GM18867 (cell line): ENCODE data around the gene CNTN4.
"Not testable (repeated sequence)": the region's sequence is repeated elsewhere in the genome, so short reads cannot be mapped to it uniquely, and the experiment has no call there.

ENCODE experiments used
- ATAC-seq: cut with Tn5 transposase; IDR thresholded peaks from one replicate; pipeline ENCODE4 v1.9.1; 2021; ENCODE audit warnings: mild to moderate bottlenecking, moderate library complexity; ENCODE audit not compliant: unreplicated experiment

The CNTN4 gene

DNA sequence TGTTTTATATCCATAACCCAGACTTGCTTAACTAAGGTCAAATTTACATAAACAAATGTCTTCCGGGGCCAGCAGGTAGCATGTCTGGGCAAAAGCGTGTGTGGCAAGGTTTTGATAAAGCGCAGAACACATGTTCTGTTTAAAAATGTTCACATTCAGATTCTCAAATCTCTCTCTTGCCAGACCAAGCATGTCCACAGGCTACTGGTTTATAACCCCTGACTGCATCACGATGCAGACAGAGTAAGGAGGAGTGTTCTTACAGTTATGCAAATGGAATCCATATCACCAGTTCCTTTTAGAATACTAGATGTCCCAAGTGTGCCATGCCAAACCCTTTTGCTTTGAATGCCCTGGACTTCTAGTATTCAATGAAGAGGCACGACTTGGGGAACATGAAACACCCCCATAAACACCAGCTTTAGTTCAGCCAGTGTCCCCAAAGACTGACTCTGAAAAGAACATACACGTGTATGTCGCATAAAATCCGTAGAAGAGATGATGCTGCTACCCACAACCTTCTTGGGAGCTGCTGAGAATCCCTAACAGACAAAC, 412.0 kb downstream of the CNTN4 start:
- no peak for ATAC-seq

DNA sequence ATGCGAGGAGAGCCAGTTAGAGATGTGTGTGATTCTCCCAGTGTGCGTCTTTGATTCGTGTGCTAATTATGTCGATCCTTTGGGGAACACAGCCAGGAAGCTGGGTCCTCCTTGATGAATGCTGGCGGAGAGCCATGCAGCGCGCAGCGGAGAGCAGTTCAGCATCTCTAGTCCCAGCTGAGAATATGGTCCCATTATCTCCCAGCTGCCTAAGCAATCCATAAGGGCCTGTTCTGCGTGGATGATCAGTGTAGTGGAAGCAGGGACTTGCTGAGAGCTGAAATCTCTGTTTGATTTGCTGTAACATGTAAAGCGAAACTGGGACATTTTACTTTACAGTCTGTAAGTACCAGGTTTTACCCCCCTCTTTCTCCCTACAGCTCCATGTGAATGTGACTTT, 412.7 kb downstream of the CNTN4 start:
- no peak for ATAC-seq

DNA sequence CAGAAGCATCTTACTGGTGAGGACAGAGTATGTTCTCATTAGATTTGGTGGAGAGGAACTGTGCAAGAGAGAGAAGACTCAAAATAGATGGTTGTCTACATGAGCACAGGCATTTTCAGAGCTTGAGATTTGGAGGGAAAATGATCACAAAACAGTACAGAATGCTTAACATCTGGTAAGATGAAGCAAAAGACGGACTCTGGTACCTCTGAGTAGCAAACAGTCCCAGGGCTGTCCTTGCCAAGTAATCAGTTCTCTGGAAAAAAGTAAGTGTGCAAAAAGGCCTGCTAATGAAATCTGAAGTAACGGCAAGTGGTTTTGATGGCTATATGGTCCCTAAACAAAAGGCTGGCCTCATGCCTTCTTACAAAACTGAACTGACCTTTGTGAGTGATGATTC, 414.2 kb downstream of the CNTN4 start:
- ATAC-seq = no peak

DNA sequence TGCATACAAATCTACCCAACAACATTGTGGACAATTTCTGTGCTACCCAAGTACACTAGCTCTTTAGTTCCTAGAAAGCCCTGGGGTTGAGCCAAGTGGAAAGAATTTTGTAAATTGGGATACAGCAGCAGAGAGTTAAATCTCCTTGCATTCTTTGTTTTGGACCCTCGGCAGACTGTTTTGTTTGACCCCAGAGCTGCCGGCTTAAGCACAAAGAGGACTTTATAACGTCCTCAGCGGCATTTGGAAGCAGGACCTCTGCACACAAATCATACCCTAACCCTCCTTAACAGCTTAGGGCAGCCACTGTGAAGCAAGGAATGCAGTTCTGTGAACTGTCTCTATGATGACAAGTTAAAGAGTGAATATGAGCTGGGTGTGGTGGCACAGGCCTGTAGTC, 415.3 kb downstream of the CNTN4 start:
- no peak for ATAC-seq

DNA sequence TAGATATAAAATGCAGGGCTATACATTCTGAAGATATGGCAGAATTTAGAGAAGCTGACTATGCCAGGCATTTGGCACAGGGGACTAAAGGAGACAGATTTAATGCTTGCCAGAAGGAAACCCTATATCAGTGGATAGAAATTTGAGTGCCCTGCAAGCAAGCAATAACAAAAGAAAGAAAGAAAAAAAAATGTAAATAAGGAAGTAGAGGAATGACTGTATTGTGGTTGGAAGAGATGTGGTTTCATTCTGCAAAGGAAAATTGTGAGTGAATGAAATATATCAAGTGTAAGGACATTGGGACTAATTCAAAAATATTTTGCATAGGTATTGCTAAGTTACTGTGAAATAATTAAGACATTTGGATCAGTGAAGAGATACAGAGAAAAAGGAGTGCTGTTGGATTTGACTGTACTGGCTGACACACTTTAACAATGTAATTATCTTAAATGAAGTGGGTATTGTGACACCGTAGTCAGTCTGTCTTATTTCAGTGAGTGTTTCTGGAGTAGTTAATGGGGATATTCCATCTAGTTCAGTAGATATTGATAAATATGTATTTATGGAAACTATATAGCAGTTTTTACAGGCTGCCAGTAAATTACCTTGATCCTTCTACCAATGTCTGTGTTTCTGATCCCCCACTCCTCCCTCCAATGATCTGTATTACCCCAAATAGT, 418.2 kb downstream of the CNTN4 start:
- ATAC-seq = no peak

DNA sequence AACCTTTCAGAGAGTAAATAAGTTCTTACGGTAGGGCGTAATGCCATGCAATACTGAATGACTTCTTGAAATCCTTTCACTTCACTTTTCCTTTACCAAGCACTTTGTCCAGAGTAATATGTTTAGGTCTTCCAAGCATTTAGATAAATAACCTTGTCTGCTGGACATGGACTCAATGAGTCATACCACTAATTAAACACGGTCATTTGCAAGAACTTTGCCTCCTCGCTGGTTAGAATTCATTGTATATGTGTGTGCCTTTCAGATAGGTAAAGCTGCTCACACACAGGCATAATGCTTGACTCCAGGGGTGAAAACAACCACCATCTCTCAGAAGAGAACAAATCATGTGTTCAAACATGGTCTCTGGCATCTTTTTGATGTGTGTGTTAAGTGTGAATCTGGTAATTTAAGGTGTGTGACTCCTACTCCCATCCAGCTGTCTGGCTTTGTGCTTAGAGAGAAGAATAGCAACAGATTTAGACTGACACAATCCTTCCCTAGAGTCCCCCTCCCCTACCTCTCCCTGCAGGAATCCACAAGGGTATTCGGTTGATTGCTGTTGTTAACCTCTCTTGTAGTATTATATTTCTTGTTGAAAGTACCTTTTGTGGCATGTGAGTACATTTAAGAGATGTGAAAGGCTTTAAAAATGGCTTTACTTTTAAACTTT, 419.0 kb downstream of the CNTN4 start:
- no peak for ATAC-seq

DNA sequence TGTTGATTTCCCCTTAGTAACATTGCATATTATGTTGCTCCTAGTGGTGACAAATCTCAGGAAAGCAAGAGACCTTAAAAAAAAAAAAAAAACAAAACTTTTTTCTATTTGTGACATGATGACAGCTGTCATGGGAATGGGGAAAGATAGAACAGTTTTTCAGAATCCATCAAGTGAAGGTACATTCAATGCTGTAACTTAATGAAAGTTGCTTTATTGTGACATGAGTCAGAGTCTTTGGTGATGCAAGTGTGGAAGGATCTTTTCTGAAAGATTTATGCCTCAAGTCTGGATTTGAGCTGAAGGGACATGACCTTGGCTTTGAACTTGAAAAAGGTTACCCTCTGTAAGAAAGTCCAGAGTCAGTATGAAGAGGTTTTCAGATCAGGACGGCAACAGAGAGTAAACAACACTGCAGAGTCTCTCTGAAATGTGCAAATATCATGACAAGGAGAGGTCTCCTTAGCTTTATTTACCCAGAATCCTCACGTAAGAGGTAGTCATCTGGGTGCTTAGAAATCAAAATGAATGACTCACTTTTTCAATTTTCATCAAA, 424.7 kb downstream of the CNTN4 start:
- ATAC-seq = no peak

DNA sequence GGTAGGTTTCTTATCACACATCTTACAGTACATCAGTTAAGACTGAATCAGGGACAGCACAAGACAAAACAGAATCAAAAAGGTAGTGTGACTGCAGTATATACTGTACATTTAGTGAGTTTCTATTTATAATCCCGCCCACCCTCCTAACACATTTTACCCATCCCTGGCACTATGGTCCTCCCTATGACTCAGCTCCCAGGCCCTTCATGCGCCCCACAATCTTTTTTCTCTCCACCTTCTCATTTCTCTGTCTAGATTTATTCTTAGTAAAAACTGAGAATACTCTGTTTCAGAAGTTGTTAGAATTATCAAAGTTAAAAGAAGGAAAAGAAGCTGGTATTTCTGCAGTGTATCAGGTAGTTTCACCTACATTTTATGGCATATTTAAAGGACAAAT, 427.3 kb downstream of the CNTN4 start:
- no peak for ATAC-seq

DNA sequence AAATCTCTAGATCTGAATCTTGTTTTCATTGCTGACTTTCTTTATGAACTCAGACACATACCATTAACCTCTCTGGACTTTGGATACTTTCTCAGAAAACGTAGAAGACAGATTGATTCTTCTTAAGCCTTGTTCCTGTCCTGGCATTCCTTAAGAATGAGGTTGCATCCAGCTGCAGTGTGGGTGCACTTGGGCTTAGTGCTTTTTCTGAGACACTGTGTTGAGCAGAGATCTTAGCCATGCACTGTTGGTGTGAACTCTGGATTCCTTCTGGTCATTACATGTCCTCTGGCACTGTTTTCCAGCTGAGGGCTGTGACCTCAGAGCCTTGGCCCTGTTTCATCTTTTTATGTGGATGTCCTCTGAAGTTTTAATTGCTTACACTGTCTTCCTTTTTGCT, 428.3 kb downstream of the CNTN4 start:
- ATAC-seq = no peak

DNA sequence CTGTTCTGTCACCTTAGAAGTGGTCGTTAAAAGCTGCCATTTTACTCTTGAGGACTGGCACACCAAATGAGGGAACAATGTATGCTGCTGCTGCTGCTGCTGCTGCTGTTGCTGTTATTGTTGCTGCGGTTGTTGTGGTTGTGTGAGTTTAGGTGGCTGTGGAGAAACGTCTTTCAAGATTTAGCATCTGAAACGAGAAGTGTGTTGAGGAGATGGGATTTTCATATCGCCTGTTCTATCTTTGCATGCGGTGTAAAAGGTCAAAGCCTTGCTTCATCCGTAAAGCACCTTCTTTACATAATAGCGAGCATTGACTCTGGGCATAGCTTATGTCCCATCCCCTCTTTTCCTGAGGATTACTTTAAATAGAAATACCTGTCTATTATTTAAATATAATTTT, 428.7 kb downstream of the CNTN4 start:
- ATAC-seq = not testable (repeated sequence)

DNA sequence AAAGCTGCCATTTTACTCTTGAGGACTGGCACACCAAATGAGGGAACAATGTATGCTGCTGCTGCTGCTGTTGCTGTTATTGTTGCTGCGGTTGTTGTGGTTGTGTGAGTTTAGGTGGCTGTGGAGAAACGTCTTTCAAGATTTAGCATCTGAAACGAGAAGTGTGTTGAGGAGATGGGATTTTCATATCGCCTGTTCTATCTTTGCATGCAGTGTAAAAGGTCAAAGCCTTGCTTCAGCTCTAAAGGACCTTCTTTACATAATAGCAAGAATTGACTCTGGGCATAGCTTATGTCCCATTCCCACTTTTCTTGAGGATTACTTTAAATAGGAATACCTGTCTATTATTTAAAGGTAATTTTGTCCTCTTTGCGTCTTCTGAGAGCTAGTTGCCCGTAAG, 436.1 kb downstream of the CNTN4 start:
- ATAC-seq = not testable (repeated sequence)

DNA sequence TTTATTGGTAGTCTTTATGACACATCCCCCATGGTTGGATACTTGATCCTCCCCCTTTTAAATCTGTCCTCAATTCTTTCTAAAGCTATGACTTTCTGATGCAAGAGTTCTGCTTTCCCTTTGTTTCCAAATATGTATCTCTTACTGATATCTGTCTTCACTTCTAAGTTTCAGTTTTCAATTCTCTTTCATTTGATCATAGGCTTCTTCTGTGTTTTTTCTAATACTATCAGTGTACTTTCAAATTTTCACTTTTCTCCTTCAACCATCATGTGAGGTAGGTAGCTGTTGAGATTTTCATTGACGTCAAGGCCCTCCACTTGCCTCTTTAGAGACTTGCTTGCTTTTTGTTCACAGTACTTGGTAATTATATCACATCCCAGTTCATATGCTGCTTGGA, 436.5 kb downstream of the CNTN4 start:
- ATAC-seq = no peak

DNA sequence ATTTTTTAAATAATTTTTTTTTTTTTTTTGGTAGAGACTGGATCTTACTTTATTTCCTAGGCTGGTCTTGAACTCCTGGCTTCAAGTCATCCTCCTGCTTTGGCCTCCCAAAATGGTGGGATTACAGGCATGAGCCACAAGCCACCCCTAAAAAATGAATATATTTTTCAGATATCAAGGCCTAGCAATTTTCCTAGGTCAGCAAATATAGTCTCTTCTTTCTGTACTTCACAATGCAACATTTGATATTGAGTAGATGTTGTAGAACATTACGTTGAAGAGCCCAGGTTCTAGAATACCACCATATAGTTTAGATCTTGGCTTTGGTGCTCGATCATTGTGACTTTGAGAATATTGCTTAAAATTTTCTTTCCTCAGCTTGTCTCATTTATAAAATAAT, 437.9 kb downstream of the CNTN4 start:
- no peak for ATAC-seq

DNA sequence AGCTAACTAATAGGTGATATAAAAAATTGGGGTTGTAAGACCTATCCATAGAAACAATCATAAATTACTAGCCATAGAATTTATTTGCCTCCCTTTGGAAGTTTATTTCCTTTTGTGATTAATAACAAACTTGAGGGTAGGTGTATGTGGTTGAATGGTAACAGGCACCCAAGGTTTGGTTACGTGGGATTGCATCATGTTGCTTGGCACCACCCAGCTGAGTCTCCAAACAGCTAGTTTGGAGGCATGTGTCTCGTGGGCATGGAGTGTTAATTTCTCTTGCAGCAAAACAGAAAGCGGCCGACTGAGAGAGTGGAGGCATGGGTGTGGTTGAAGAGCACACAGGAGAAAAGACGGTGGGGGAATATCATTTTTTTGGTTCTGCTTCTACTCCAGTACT, 441.4 kb downstream of the CNTN4 start:
- no peak for ATAC-seq

DNA sequence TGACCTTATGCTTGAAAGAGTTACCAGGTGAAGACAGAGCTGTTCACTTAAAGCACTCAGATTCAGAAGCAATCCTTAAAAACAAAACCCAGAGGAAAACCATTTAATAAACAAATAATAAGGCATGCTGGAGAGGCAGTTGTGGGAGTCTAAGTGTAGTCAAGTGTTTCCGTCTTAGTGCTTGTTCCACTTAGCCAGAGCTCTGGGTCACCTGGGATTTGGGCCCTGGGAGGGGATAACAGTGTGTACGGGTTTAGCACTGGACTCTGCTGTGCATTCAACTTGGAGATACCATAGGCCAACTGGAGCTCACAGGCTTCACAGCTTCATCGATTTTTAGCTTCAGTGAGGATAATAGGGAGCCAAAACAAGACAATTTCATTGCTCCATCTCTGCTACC, 444.6 kb downstream of the CNTN4 start:
- ATAC-seq = no peak

DNA sequence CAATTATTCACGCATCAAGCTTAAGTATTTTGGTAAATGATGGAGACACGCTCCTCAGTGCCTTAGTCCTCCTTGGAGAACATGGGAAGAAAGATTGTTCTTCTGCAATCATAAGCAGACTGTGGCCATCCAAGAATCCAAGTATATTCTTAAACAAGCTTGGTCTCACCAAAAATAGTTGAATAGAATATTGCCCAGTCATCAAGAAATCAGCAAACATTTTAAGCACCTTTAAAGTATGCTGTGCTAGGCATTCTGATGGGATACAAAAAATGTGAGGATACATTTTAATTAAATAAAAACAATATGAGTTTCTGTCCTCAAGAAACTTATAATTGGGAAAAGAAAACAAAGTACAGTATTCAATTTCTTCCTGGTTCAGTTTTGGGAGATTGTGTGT, 445.5 kb downstream of the CNTN4 start:
- ATAC-seq = no peak

DNA sequence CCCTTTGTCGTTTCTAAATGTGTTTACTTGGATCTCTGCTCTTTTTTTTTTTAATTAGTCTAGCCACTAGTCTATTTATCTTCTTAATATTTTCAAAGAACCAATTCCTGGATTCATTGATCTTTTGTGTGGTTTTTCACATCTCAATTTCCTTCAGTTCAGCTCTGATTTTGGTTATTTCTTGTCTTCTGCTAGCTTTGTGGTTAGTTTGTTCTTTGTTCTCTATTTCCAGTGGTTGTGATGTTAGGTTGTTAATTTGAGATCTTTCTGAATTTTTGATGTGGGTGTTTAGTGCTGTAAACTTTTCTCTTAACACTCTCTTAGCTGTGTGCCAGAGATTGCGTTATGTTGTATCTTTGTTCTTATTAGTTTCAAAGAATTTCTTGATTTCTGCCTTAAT, 446.1 kb downstream of the CNTN4 start:
- no peak for ATAC-seq

DNA sequence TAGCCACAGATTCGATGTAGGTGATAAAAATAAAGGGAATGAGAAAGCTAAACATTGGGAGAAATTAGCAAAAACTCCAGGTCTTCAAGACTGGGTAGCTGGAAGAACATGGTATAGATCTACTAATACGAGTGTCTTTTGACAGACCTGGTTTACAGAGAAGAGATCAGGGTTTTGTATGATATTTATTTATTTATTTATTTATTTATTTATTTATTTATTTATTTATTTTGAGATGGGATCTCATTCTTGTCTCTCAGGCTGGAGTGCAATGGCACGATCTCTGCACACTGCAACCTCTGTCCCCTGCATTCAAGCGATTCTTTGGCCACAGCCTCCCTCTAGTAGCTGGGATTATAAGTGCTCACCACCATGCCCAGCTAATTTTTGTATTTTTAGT, 448.4 kb downstream of the CNTN4 start:
- no peak for ATAC-seq

DNA sequence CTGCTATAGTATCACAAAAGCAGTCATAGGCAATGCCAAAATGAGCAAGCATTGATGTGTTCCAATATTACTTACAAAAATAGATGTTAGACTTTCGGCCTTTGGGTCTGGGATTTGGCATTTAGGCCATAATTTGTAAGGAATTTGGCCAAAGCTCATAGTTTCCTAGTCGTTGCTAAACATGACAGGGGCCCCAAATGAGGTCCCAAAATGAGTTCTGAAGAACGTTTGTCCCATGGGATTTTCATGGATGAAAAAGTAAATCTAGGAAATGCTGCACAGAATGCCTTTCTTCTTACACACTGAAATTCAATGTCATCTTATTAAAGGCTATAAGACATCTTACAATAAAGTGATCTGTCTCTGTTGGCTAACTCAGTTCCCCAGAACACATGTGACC, 456.0 kb downstream of the CNTN4 start:
- ATAC-seq = no peak

DNA sequence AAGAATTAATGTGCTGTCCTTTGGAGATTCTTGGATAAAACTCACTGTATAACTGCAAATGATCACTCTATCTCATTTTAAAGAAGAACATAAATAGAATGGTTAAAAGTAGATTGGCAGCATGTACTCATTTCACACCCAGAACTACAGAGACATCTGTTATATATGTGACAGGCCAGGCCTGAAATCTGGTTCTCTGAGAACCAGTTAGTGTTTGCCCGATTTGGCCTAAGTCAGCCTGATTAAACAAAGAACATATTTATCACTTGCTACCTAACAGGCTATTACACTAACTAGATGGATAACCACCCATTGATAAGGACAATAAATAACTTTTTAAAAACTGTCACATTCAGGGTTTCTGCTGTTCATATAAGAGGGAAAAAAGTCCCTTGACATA, 460.1 kb downstream of the CNTN4 start:
- no peak for ATAC-seq

DNA sequence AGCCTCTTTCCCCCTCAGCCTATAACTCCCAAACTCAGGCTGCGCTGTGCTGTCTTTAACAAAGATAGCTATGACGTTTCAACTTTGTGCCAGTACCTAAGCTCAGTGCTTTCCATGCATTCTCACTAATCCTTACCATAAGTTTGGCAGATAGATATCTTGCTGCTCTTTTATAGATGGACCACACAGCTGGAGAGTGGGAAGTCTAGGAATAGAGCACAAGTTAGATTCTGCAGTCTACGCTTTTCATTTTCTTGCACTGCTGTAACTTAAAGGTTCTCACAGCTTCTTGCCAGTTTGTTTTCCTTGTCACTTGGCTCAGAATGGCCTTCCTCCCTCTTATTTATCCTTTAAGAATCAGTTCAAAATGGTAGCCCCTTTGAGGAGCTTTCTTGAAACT, 468.8 kb downstream of the CNTN4 start:
- ATAC-seq = no peak

DNA sequence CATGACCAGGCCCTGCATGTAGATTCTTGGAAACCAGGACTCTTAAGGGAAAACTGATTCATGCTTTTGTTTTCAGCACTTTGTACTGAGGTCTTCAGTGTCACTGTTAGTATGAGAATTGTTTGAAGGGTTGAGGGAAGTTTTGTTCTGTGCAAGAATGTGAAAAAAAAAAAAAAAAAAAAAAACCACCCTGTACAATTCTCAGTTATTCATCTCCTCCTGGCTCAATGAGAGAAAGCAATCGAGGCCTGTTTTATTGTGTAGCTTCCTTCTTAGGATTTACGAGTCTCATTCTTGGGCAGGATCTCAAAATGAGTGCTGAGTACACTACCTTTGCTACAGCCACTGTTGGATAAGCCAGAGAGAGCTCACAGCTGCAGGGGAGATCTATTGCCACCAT, 469.5 kb downstream of the CNTN4 start:
- no peak for ATAC-seq
